NCI-H446 treated with DMSO at 0.1 percent for 48 hours (cell line): ENCODE data around the gene KCNAB3.
"Not testable (repeated sequence)": the region's sequence is repeated elsewhere in the genome, so short reads cannot be mapped to it uniquely, and the experiment has no call there.

ENCODE experiments used
- DNase-seq: peaks from one replicate; lab custom pipeline; 2025; lab: John Stamatoyannopoulos, UW

Gene KCNAB3

DNA sequence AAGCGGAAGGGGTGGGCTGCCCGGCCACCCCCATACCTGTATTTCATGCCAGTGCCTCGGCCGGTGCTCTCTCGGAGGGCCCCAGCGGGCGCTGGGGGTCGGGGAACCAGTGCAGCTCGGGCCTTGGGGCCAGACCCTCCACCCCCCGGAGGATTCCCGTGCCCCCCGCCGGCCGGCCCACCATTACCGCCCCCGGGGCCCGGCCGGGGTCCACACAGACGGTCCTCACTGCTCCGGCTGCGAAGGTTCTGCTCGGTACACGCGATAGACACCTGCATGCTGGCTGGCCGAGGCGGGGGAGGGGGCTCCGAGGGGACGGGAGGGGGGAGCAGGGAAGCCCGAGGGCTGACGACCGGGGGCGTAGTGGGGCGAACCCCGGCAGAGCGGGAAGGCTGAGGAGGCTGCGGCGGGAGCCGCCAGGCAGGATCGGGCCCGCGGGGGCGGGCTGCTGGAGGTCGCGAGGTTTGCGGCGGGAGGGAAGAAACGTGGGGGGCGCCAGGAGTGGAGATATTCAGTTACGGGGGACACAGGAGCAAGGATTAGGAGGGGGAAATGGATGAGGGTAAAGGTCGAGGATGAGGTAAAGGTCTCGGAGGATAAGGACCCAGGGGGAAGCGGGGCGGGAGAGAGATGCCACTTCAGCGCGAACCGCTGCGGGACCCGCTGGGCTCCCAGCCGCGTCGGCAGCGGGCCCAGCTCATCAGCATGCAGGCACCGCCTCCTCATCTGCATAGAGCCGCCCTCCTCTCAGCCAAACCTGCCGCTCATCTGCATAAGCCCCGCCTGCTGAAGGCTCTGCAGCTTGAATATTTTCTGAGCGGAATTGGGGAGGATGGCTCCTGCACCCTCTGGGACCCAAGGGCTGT lies at the start of gene KCNAB3:
KCNAB3 (minus strand) TSS at position 699 of the 866 bp plus-strand sequence; CDS start at position 278, 421 bp downstream.
- DNase-seq = peak; percentile 55

DNA sequence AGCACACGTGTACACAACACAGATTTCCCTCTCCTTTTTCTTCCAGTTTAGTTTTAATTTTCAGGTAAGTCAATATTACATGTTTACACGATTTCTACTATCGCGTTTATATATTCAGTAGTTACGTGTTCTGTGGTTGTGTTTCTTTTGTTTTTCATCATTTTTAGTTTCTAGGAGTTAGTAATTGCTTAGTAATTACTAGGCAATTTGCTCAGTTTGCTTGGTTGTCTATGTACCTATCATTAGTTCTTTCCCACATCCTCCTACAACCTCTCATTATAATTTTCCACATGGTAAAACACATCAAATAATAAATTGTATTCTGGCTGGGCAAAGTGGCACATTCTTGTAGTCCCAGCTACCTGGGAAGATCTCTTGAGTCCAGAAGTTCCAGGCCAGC lies 48.1 kb upstream of the KCNAB3 start:
- no peak for DNase-seq

DNA sequence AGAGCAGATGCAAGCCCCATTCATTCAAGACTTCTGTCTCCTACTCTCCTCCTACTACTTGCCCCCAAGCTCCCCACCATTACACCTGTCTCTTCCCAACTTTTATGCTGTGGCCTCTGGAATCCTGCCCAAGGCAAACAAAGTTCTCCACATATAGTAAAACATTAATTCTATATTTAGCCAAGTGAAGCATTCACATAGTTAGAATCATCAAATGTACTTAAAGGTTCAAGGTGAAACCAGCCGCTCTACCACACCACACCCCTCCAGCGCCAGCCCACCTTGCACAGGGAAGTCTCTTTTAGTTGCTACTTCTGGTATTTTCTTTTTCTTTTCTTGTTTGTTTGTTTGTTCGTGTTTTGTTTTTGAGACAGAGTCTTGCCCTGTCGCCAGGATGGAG lies 47.4 kb upstream of the KCNAB3 start:
- no peak for DNase-seq

DNA sequence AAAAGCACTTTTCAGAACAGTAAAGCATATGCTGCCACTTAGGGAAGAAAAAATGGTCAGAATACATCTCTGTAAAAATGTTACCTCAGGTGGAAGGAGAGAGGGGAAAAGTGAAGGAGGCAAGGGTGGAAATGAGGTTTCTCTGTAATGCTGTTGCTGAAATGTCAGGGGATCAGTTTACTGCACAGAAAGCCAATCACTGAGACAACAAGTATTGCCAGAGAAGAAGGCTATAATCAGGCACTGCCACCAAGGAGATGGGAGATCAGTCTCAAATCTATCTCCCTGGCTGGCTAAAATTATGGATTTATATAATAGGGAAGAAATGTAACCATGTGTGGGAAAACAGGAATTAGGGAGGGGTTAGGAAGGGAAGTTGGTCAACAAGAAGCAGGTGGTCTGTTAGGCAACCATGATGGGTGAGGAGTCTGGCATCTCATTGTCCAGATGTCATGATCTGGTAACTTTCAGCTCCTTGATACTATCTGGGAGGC lies 45.0 kb upstream of the KCNAB3 start:
- DNase-seq = no peak

DNA sequence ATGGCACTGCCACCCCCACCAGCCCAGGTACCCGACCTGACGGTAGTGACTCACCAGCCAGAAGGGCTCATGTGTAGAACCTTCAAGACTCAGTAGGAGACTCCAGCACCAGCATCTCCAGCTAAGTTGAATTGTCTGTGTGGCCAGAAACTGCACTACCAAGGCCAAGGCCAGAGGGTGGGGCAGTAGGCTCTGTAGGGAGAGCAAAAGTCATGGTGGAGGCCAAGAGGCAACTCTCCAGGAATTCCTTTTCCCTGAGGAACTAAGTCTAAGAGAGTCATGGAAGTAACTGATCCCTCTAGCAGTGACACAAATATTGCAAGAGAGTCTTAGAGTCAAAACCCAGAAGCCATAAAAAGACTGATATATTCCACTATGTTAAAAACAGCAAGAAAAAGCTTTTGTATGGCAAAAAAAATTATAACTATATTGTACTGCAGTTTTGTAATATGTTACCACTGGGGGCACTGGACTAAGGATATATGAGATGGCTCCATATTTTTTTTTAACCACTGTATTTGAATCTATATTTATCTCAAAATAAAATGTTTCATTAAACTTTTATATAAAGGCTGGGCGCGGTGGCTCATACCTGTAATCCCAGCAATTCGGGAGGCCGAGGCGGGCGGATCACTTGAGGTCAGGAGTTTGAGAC lies 42.6 kb upstream of the KCNAB3 start:
- DNase-seq = no peak

DNA sequence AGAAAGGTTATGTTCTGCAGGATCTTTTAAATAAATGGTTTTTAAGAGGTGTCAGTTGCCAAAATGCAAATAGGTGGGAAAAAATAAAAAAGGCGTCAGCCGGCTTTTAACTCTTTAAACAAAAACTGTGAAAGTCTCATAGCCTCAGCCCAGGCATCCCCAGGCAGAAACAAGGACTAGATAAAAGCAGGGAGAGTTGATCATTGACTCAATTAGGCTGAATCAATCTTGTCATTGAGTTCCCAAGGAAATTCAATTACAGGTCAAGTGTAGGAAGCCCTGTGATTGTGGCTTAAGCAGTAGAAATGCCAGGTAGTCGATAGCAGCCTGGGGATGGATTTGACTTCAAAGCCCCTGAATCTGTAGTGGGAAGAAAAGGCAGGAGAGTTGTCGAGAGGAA lies 42.0 kb upstream of the KCNAB3 start:
- no peak for DNase-seq

DNA sequence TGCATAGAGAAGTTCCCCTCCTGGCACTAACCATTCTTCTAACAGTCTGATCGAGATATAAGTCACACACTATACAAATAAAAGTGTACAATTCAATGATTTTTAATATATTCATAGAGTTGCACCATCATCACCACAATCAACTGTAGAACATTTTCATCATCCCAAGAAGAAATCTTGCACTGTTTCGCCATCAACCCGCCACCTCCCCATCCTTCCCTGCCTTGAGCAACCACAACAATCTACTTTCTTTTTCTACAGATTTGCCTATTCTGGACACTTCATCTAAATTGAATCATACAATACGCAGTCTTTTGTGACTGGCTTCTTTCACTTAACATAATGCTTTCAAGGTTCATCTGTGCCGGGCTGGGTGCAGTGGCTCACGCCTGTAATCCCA lies 39.8 kb upstream of the KCNAB3 start:
- no peak for DNase-seq

DNA sequence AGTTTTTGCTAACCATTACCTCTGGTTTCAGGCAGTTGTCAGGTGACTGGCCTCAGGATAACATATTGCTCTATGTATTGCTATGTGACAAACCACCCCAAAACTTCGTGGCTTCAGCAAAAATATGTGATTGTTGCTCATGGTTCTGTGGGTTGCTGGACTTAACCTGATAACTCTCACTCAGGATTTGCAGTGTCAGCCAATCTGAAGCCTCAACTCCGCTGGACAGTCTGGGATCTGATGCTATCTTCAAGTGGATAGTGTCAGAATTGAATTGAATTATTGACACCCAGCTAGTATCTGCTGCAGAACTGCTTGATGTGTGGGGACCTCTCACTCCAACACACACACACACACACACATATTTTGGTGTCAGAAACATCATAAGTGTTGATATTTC lies 38.1 kb upstream of the KCNAB3 start:
- no peak for DNase-seq

DNA sequence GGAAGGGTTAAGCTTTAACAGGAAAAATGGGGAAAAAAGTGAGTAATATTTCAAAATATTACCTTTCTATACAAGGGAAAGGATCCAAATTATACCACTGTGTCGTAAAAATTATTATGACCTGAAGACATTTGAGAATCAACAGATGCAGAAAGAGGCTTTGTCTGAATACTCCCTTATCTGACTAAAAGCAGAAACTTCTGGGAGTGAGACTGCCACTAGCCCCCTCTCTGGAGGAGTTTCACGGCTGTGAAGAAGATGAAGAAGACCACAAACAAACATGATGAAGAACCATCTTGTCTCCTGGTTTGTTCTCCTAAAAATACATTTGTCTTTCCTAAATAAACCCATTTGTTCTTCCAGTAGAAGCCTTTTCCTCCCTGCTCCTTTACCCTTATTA lies 31.8 kb upstream of the KCNAB3 start:
- DNase-seq = no peak

DNA sequence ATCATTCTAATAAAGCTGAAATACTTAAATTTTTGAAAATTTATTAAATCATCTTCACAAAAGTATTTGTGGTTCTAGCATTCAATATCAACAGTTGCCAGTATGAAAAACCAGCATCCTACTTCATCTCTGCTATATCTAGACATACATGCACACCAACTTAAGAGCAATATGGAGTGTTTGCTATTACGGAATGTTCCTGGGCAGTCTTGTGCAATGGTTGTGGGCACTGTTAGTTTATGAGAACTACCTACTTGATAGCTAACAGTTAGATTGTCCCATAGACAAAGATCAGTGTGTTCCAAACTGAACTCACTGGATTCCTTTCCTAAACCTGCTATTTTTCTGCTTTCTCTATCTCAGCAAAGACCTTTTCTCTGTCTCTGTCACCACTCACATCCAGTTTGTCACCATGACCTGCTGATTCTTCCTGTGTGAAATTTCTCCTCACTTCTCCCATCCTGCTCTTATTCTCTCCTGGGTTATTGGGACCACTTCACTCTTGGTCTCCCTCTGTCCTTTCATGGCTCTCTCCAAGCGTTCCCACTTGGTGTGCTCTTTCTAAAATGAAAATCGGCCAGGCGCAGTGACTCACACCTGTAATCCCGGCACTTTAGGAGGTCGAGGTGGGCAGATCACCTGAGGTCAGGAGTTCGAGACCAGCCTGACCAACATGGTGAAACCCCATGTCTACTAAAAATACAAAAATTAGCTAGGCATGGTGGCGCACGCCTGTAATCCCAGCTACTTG lies 30.0 kb upstream of the KCNAB3 start:
- no peak for DNase-seq

DNA sequence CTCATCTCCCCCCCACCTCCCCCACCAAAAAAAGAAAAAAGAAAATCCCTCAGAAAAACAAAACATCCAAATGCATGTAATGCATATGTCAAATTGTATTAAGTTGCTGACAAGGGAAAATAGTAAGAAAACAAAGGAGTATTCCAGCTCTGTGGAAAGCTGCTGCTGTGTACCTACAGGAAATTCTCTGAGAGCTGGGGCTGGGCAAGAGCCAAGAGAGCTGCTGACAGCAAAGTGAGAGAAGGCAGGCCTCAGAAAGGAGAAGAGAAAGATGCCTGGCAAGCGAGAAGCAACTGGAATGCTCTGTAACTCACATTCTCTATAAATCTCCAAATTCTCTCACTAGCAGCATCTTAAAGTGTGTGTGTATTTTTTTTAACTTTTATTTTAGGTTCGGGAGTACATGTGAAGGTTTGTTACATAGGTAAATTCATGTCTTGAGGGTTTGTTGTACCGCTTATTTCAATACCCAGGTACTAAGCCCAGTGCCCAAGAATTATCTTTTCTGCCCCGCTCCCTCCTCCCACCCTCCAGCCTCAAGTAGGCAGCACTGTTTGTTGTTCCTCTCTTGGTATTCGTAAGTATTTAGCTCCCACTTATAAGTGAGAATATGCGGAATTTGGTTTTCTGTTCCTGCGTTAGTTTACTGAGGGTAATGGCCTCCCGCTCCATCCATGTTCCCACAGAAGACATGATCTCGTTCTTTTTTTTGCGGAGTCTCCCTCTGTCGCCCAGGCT lies 26.7 kb upstream of the KCNAB3 start:
- no peak for DNase-seq

DNA sequence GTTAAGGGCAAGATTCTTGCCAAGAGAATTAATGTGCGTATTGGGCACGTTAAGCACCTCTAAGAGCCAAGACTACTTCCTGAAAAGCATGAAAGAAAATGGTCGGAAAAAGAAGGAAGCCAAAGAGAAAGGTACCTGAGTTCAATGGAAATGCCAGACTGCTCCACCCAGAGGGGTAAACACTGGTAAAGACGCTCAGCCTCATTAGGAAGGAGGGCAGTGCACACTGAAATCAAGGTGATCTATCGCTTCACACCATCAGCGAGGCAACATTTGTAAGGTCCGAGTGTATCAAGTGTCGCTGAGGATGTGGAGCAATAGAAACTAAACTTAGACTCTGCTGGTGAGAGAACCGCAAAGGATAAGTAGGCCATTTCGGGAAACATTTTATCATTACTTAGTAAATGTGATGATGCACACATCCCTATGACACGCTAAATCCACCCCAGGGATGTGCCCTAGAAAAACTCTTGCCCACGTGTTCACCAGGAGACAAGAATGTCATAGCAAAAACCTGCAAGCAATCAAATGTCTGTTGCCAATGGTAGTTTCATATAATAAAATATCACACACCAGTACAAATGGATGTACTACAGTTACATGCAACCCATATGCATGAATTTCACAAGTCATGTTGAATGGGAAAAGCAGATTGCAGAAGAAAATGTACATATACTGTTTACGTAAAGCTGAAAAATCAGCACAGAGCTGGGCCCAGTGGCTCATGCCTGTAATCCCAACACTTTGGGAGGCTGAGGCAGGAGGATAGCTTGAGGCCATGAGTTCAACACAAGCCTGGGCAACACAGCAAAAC lies 26.0 kb upstream of the KCNAB3 start:
- DNase-seq = no peak

DNA sequence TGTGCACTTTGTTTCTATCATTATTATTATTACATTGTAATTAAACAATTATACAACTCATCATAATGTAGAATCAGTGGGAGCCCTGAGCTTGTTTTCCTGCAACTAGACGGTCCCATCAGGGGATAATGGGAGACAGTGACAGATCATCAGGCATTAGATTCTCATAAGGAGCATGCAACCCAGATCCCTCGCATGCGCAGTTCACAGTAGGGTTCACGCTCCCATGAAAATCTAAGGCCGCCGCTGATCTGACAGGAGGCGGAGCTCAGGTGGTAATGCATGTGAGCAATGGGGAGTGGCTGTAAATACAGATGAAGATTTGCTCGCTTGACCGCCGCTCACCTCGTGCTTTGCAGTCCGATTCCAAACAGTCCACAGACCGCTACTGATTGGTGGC lies 23.6 kb upstream of the KCNAB3 start:
- DNase-seq = not testable (repeated sequence)

DNA sequence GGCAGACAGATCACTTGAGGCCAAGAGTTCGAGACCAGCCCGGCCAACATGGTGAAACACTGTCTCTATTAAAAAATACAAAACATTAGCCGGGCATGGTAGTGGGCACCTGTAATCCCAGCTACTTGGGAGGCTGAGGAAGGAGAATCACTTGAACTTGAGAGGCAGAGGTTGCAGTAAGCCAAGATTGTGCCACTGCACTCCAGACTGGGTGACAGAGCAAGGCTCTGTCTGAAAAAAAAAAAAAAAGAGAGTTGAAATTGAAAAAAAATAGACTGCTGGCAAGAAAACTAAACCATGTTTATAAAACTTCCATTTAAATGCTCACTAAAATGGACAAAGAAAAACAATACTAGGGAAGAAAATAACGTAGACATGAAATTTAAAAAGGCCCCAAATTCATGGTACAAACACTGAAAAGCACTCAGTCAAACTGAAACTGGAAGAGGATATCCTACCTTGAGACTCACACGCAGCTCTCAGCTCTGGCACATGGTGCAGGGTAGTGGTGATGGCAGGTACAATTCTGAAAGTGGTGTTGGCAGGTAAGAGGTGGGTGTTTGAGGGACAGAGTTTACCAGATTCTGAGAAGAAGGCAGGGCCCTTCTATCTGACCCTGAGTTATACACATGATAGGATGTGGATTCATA lies 21.6 kb upstream of the KCNAB3 start:
- no peak for DNase-seq

DNA sequence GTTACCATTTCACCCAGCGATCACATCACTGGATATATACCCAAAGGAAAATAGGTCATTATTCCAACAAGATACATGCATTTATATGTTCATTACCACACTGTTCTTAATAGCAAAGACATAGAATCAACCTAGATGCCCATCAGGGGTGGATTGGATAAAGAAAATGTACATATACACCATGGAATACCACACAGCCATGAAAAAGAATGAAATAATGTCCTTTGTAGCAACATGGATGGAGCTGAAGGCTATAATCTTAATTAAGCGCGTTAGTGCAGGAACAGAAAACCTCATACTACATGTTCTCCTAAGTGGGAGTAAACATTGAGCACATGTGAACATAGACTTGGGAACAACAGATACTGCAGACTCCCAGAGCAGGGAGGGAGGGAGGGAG lies 20.9 kb upstream of the KCNAB3 start:
- DNase-seq = no peak

DNA sequence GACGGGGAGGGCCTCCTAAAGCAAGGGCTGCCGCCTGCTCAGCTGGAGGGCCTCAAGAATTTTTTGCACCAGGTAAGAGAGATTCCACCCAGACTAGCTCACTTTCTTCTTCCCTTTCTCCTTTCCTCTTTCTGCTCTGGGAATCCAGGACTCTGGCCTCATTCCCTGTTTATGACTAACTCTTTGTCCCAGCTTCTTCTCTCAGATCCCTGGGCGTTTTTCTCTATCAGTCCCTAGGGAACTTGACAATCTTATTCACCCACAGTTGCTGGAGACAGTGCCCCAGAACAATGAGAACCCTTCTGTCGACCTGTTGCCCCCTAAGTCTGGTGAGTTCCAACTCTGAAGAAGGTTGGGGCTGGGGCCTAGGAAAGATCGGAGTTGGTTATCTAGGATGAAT lies 18.0 kb upstream of the KCNAB3 start:
- no peak for DNase-seq

DNA sequence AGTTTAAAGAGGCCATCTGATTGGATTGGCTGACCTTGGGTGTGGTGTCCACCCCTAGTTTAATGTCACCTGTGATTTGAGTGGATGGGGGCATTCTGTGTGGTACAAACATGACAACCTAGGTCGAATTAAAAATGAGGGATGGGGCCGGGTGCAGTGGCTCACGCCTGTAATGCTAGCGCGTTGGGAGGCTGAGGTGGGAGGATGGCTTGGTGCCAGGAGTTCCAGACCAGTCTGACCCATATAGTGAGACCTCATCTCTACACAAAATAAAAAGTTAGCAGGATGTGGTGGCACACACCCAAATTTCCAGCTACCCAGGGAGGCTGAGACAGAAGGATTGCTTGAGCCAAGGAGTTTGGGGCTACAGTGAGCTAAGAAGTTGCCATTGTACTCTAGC lies 16.8 kb upstream of the KCNAB3 start:
- no peak for DNase-seq

DNA sequence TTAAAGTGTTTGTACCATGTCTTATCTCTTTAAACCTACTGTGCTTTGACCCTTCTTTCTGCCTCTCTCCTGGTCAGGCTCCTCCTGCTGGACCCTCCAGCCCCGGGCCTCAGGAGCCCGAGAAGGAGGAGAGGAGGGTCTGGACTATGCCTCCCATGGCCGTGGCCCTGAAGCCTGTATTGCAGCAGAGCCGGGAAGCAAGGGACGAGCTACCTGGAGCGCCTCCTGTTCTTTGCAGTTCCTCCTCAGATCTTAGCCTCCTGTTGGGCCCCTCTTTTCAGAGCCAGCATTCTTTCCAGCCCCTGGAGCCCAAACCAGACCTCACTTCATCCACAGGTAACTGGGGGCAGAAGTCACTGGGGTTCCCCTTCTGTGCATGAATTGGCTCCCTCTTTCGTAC lies 16.0 kb upstream of the KCNAB3 start:
- DNase-seq = no peak

DNA sequence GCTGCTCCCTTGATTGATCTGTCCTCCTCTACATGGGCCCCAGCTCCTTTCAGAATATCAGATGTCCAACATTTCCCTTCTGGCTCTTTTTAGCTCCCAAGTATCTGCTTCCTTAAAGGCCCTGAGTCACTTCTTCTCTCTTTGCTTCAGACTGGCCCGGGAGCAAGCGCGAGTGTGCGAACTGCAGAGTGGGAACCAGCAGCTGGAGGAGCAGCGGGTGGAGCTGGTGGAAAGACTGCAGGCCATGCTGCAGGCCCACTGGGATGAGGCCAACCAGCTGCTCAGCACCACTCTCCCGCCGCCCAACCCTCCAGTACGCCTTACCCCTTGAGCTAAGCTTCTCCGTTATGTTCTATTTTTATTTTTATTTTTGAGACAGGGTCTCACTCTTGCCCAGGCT lies 14.7 kb upstream of the KCNAB3 start:
- no peak for DNase-seq

DNA sequence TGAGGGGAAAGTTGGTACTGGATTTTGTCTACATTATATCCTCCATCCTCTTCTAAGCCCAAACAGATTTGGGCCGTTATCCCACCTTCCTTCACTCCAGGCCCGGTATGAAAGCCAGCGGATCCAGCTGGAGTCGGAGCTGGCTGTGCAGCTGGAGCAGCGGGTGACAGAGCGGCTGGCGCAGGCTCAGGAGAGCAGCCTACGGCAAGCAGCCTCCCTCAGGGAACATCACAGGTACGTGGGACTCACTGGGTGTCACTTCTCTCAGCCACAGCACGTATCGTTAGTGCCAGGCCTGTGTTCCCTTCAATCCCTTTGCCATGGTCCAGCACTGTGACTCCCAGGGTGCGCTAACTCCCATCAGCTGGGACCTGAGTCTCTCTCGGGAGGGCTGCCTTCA lies 13.6 kb upstream of the KCNAB3 start:
- DNase-seq = no peak

DNA sequence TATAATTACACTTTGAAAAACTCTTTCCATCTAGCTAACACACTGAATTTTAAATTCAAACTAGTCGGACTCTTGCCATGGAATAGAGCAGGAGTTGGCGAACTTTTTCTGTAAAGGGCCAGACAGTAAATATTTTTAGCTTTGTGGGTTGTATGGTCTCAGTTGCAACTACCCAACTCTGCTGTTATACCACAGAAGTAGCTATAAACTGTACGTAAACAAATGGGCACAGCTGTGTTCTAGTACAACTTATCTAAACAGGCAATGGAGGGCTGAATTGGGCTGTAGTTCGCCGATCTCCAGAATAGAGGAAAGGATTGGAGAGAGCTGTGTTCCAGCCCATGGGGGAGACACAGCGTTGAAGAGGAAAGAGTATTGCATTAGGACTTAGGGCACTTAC lies 11.1 kb upstream of the KCNAB3 start:
- DNase-seq = no peak
